ENCODE measurements around the gene ATP8A2.

ATP8A2 gene

DNA sequence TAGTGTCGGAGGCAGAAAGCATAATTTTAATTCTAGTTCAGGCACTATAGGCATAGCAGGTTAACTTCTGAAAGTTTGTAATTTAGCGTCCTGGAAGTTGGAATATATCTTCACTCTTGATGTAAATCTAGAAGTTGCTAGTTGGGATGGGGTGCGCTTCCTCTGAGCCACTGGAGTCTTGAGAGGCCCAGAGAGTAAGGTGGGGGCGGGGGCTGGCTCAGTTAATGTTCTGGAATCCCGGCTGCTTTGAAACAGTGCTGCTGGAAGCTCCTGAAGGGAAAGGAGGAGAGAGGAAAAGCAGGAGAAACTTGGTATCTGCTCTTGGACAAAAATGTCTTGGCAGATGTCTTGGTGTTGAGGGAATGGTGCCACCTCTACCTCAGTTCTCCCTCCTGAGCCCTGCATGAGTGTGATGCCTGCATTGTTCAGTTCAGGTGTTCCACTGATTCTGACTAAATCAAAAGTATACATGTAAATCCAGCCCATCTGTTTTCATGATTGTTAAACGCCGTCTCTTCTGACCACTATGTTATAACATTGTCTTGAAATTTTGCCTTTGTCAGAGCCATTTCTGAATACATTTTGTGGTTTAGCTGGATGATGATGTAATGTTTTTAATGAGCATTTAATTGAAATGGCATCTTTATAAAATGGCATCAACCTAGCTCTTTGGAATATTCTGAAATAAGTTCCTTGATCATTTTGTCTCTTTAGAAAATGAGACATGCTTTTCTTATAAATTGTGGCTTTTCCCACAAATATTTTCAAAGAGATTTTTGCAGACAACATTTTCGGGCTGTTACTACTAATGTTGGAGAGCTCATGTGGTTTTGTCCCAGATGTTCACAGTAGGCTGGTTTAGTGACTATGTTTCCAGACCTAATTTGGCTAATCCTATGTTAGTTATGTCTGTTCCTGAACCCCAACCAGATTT lies 477.3 kb downstream of the ATP8A2 start:
- no peak for DNase-seq (ENCODE audit: low spot score)

DNA sequence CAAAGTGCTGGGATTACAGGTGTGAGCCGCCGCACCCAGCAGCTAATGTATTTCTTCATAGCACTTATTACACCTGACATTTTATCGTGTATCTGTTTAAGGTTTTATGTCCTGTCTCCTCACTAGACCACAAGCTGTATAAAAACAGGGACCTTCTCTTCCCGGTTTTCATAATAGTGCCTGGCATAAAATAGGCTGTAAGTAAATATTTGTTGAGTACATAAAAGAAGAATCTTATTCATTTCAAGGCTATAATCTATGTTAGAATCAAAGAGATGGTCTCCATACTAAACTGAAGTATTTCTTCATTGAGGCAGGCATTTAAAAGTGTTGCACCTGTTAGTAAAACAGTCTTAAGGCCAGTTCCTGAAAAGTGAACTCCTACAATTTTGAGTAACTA lies 486.1 kb downstream of the ATP8A2 start:
- no peak for DNase-seq (ENCODE audit: low spot score)

- no peak for DNase-seq (ENCODE audit: low spot score)
Observed at GRCh38 chr13:25859528-25859927, 487.8 kb downstream of the ATP8A2 start.

GRCh38 chr13:25860265-25860664 lies 488.5 kb downstream of the ATP8A2 start:
- DNase-seq (ENCODE audit: low spot score): no peak

DNA sequence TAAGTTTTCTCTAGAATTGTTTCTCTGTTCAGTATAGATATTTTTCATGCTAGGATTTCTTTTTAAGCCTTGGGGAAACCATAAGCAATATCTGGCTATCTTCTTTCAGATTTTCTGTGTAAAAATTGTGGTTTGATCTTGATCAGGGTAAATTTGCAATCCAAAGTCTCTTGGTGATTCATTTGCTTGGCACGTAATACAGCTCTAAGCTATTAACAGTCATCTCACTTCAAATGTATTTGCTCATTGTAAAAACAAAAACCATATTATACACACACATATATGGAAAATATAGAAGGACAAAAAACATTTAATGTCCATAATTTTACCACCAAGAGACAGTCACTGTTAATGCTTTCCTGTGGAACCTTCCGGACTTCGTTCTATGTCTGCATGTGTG lies 489.1 kb downstream of the ATP8A2 start:
- DNase-seq (ENCODE audit: low spot score): no peak

DNA sequence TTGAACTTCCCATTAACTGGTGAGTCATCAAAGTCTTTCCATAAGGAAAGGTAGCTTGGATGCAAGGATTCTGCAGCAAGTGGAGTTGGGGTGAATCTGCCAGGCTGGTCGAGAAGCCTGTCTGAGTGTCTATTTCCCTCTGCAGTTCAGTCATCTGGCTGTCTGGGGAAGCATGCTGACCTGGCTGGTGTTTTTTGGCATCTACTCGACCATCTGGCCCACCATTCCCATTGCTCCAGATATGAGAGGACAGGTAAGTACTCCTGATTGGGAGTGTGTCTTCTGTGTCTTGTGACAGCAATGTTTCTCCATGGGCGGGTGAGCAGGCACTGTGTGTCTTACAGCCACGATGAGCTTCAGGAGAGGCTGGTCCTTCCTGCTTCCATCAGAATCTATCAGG lies 490.4 kb downstream of the ATP8A2 start:
- DNase-seq (ENCODE audit: low spot score): no peak

- DNase-seq (ENCODE audit: low spot score): no peak
Observed at GRCh38 chr13:25864116-25864515, 492.3 kb downstream of the ATP8A2 start.

DNA sequence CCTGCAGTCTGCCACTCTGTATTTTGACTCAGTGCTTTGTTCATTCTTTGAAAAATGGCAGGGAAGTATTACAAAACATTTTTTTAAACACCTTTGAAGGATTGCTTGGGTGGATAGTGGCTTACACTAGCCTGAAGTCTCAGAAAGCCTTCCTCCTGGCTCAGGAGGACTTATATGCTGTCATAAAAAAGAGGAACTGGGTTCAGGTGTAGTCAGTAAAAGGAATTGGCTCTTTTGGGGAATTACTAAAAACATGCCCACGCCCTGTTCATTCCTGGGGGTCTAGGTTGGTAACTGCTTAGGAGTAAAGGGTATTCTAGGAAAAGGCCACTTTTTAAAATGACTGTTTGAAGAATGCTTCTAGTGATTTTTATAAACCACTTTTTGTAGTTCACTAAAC lies 493.2 kb downstream of the ATP8A2 start:
- no peak for DNase-seq (ENCODE audit: low spot score)

DNA sequence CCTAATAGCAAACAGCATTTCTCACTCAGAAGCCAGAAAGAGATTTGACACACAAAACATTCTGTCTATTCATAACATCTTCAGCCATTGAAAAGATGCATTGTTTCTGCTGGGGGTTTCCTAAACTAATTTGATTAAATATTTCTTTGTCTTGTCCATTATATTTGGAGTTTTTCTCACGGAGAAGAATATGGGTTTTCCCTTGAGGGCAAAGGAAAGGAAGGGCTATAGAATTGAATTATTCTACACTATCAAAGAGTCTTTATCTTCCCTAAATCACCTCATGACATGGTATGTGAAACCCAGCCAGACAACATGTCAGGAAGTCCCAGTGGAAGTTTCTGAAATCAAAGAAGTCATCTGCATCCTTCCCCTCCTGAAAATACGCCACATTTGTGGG lies 493.6 kb downstream of the ATP8A2 start:
- no peak for DNase-seq (ENCODE audit: low spot score)

DNA sequence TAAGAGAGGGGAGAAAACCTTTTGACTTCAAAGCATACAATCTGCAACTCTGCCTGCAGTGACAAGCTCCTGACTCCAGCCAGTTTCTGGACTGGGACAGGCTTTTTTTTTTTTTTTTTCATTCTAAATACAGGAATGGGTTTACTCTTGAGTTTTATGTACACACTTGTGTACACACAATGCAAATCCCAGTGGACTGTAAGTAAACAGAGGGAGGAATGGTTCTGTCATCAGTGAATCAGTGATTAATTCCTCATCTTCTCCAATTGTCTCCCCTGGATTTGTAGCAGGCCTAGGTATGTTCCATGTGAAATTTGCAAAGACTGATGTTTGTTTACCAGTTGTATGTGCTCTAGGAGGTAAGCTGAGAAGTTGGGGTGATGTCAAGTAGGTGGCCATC lies 495.3 kb downstream of the ATP8A2 start:
- no peak for DNase-seq (ENCODE audit: low spot score)

- DNase-seq (ENCODE audit: low spot score): no peak
Observed at GRCh38 chr13:25868490-25868889, 496.7 kb downstream of the ATP8A2 start.

GRCh38 chr13:25869941-25870340 lies 498.2 kb downstream of the ATP8A2 start:
- DNase-seq (ENCODE audit: low spot score): no peak

DNA sequence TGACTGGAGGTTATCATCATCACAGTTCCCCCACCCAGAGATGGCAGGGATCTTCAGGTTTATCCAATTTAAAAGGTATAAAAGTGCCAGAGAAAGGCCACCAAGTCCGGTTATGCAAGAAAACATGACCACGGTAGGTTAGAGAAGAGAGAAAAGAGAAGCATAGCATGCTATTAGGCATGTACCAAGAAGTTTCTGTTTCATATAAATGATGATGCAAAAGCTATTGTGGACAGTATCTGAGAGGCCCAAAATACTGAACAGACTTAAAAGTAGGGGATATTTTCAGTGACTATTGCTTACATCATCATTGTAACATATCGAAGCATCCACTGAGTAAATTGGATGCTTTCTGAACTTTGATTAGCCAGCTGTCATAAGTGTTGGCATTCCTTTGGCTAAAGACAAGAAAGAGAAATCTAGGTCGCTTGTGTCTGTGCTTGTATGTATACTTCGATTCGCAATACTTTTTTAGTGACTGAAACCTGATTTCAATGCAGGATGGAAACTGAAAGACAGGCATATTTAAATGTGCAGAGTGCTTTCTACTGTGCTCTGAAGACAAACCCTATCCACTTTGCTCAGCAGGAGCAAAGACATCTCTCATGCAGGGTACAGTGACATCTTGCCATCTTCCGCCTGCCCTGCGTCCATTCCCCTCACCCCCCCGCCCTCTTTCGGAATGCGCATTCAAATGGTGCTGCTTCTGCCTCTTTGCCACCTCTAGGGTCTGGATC lies 499.8 kb downstream of the ATP8A2 start:
- no peak for DNase-seq (ENCODE audit: low spot score)

- no peak for DNase-seq (ENCODE audit: low spot score)
Observed at GRCh38 chr13:25872481-25873241, 500.9 kb downstream of the ATP8A2 start.

- no peak for DNase-seq (ENCODE audit: low spot score)
Observed at GRCh38 chr13:25873242-25873612, 501.5 kb downstream of the ATP8A2 start.

- DNase-seq (ENCODE audit: low spot score): no peak
Observed at GRCh38 chr13:25874064-25874737, 502.4 kb downstream of the ATP8A2 start.

GRCh38 chr13:25874907-25875306 lies 503.1 kb downstream of the ATP8A2 start:
- DNase-seq (ENCODE audit: low spot score): no peak

DNA sequence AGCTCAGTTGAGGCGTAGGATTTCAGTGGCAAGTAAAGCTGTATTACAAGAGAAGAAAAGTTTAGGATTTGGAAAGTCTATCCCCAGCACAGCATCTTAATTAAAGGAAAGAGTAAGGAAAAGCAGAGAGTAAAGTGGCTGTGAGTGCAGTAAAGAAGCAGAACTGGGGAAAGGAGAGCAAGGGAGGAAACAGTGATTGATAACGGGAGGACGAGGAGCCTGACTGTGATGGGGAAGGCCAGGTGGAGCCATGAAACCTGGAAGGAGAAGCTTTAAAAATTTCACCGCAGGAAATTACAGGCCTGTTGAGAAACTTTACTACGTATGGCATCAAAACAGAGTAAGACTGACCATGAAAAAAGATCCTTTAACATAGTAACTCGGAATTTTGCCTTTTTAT lies 504.5 kb downstream of the ATP8A2 start:
- DNase-seq (ENCODE audit: low spot score): no peak

DNA sequence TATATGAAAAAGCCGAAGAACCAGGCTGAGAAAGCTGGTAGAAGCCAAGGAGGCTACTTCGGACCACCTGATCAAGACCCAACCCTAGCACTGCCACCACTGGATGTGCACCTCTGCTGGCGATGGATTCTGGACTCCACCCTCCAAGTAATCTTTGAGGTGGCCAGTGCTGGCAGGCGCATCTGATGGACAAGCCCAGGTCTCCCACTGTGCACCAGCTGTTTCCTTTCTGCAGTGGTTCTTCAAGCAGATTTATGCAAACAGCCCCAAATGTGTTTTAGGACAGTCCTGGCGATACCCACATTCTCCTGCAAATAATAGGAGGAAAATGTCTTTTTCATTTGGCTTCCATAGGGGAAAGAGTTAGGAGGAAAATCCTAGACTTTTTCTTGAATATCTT lies 507.7 kb downstream of the ATP8A2 start:
- DNase-seq (ENCODE audit: low spot score): no peak

GRCh38 chr13:25881136-25881926 lies 509.6 kb downstream of the ATP8A2 start:
- DNase-seq (ENCODE audit: low spot score): no peak

- DNase-seq (ENCODE audit: low spot score): no peak
Observed at GRCh38 chr13:25881971-25882451, 510.2 kb downstream of the ATP8A2 start.

All from AG08396 (cell line).